GM12878 (cell line): Measurements from ENCODE around the gene MAX. TPM values are rescaled to one million over a fixed set of nuclear protein-coding genes. Genes with fewer than 3 reads are reported as not detected.

ENCODE experiments used
- ATAC-seq: fragments of 200-7000 bp; cut with Tn5 transposase; 3 replicates; pipeline ENCODE4 v1.9.1; 2020; ENCODE audit warnings: mild to moderate bottlenecking, moderate library complexity
- BruUV-seq: library from RNA; stranded (reverse); fragments of 400-500 nt; replicated peaks from 2 replicates; lab custom pipeline; 2021; lab: Mats Ljungman, UMichigan
- CTCF ChIA-PET: fragments of 300-600 bp; sonication (Branson Sonifier 250); formaldehyde crosslinking; extraction: SDS; loops from one replicate; lab custom pipeline; 2021; ENCODE audit warnings: inconsistent platforms; lab: Yijun Ruan, JAX
- POLR2A ChIA-PET: fragments of 350-600 bp; formaldehyde crosslinking; extraction: SDS; loops from one replicate; lab custom pipeline; 2021; ENCODE audit warnings: inconsistent platforms; lab: Charles Lee
- RAD21 ChIA-PET: fragments of 300-600 bp; sonication (Branson Sonifier 250); formaldehyde crosslinking; loops from one replicate; lab custom pipeline; 2023; ENCODE audit warnings: antibody characterized with exemption; ENCODE audit not compliant: unreplicated experiment; lab: Charles Lee
- SMC1A ChIA-PET: fragments of 300-600 bp; sonication (Branson Sonifier 250); formaldehyde crosslinking; loops from one replicate; lab custom pipeline; 2023; ENCODE audit not compliant: unreplicated experiment, uncharacterized antibody; lab: Charles Lee
- DNase-seq: peaks from one replicate; pipeline ENCODE4 v3.0.0-alpha.2; 2011; ENCODE audit warnings: low read depth, low spot score
- FAIRE-seq: peaks from 3 replicates; lab custom pipeline; 2011; peaks lifted over from hg19 to GRCh38; lab: Jason Lieb, UNC
- H2AFZ ChIP-seq: 2 replicates; pipeline ENCODE4 v1.6.0; 2011; ENCODE audit warnings: low read depth, low read length, control low read depth; ENCODE audit not compliant: control insufficient read depth
- H3K27ac ChIP-seq: 2 replicates; pipeline ENCODE4 v1.5.1; 2011; ENCODE audit warnings: control low read depth; ENCODE audit not compliant: control insufficient read depth, insufficient read depth
- H3K27me3 ChIP-seq, 2 experiments: replicated peaks in 1 of 2; 2 replicates each; pipeline versions ENCODE4 v1.6.0 to v1.6.1; 2011; ENCODE audit warnings: low read length in 1 of 2; ENCODE audit not compliant: control insufficient read depth in 2 of 2, insufficient read depth in 2 of 2
- H3K36me3 ChIP-seq, 2 experiments: 2 replicates each; pipeline ENCODE4 v1.5.1; 2011; ENCODE audit warnings: low read length in 1 of 2; ENCODE audit not compliant: control insufficient read depth in 2 of 2, insufficient read depth in 2 of 2
- H3K4me1 ChIP-seq: 2 replicates; pipeline ENCODE4 v1.6.1; 2011; ENCODE audit warnings: mild to moderate bottlenecking, low read length, moderate library complexity, mixed read lengths; ENCODE audit not compliant: control insufficient read depth, insufficient read depth
- H3K4me2 ChIP-seq: 2 replicates; pipeline ENCODE4 v1.6.0; 2011; ENCODE audit warnings: control low read depth; ENCODE audit not compliant: control insufficient read depth, insufficient read depth
- H3K4me3 ChIP-seq: fragments of 200-600 bp; sonication (generic); 2 replicates; pipeline ENCODE4 v1.5.1; 2016
- H3K79me2 ChIP-seq: 2 replicates; pipeline ENCODE4 v1.6.0; 2011; ENCODE audit warnings: low read length; ENCODE audit not compliant: control insufficient read depth, insufficient read depth
- H3K9ac ChIP-seq: 2 replicates; pipeline ENCODE4 v1.8.0; 2011; ENCODE audit warnings: low read length, control low read depth, mixed read lengths; ENCODE audit not compliant: control insufficient read depth, insufficient read depth
- H3K9me3 ChIP-seq: replicated peaks from 3 replicates; pipeline ENCODE4 v1.5.1; 2011; ENCODE audit warnings: mild to moderate bottlenecking, low read length; ENCODE audit not compliant: control insufficient read depth, insufficient read depth
- H4K20me1 ChIP-seq: 2 replicates; pipeline ENCODE4 v1.6.0; 2011; ENCODE audit not compliant: control insufficient read depth, insufficient read depth
- BMI1 ChIP-seq: fragments of 450-650 bp; IDR thresholded peaks from 2 replicates; pipeline ENCODE4 v1.6.1; 2016; ENCODE audit warnings: mild to moderate bottlenecking, moderate library complexity, borderline replicate concordance
- E2F8 ChIP-seq: fragments of 450-650 bp; IDR thresholded peaks from 2 replicates; pipeline ENCODE4 v1.6.1; 2018; ENCODE audit warnings: mild to moderate bottlenecking, low read depth, moderate library complexity; ENCODE audit not compliant: partially characterized antibody
- GATAD2B ChIP-seq: fragments of 450-650 bp; conservative IDR thresholded peaks from 2 replicates; pipeline ENCODE4 v1.6.1; 2017; ENCODE audit warnings: low read depth, mild to moderate bottlenecking, moderate library complexity
- KAT2A ChIP-seq: conservative IDR thresholded peaks from 2 replicates; pipeline ENCODE4 v1.6.1; 2011; ENCODE audit warnings: low read depth, low read length; ENCODE audit not compliant: control insufficient read depth
- MTA2 ChIP-seq: fragments of 450-650 bp; IDR thresholded peaks from 2 replicates; pipeline ENCODE4 v1.6.1; 2016; ENCODE audit warnings: low read depth, mild to moderate bottlenecking, moderate library complexity
- MTA3 ChIP-seq: IDR thresholded peaks from 2 replicates; pipeline ENCODE4 v1.6.1; 2012; ENCODE audit warnings: low read length, inconsistent platforms, borderline replicate concordance
- SMC3 ChIP-seq: IDR thresholded peaks from 2 replicates; pipeline ENCODE4 v1.6.1; 2011; ENCODE audit warnings: low read length, improper control_type of control experiment, borderline replicate concordance
- SREBF1 ChIP-seq: IDR thresholded peaks from 2 replicates; pipeline ENCODE4 v1.6.1; 2012; ENCODE audit warnings: mild to moderate bottlenecking, low read length
- STAT3 ChIP-seq: IDR thresholded peaks from 2 replicates; pipeline ENCODE4 v1.6.1; 2011; ENCODE audit warnings: low read depth, low read length, improper control_type of control experiment
- TARDBP ChIP-seq: IDR thresholded peaks from 2 replicates; pipeline ENCODE4 v1.6.1; 2016; ENCODE audit warnings: borderline replicate concordance
- ZNF207 ChIP-seq: fragments of 450-650 bp; IDR thresholded peaks from 2 replicates; pipeline ENCODE4 v1.6.1; 2014; ENCODE audit warnings: antibody characterized with exemption, mild to moderate bottlenecking, borderline replicate concordance
- WGBS: methylation state at CpG from one replicate; pipeline ENCODE4 v1.1.6; 2016; ENCODE audit warnings: low lambda C conversion rate; ENCODE audit not compliant: insufficient replicate concordance, insufficient coverage; ENCODE audit errors: missing lambda C conversion rate; 5-methylcytosine and 5-hydroxymethylcytosine counted together
- in situ Hi-C: fragments of 300-500 bp; cut with MboI; formaldehyde crosslinking; loops from 9 replicates; pipeline ENCODE4 v1.14.3; 2018; ENCODE audit warnings: mixed read lengths
- intact Hi-C: fragments of 100-400 bp; cut with micrococcal nuclease; formaldehyde crosslinking; loops from one replicate; pipeline ENCODE4 v1.14.2; 2022; ENCODE audit not compliant: unreplicated experiment
- polyA plus RNA-seq, 11 experiments: library from polyadenylated mRNA; depleted of rRNA in 4 of 11; unstranded in 6 of 11; stranded (reverse) in 5 of 11; fragments of >200 nt; fragmentation: Nextera tagmentation in 4 of 11; fragmentation: Illumina TruSeq in 1 of 11; extraction: Ambion mirVana in 4 of 11; extraction: Trizol in 1 of 11; gene quantifications; 1 replicate in 1 of 11; 2 replicates in 10 of 11; pipeline versions ENCODE4 v1.2.1 to v1.2.3, GENCODE V29; 2011 to 2016; ENCODE audit warnings: inconsistent platforms in 2 of 11, missing spikeins in 2 of 11, low read depth in 1 of 11
- total RNA-seq, 4 experiments: library from RNA; depleted of rRNA in 3 of 4; stranded (reverse); fragments of >200 nt in 3 of 4; fragmentation: Illumina TruSeq in 1 of 4; extraction: Trizol in 1 of 4; gene quantifications; 2 replicates each; pipeline versions ENCODE4 v1.2.1 to v1.2.3, GENCODE V29; 2013 to 2021
- TF ChIP-seq, protein P1 (sequence below): fragments of 450-650 bp; IDR thresholded peaks from 2 replicates; pipeline ENCODE4 v1.6.1; 2018; ENCODE audit warnings: borderline replicate concordance, mild to moderate bottlenecking; ENCODE audit not compliant: partially characterized antibody
- TF ChIP-seq, protein P2 (sequence below): IDR thresholded peaks from 2 replicates; pipeline ENCODE4 v1.6.1; 2011; ENCODE audit warnings: low read depth, low read length, improper control_type of control experiment, borderline replicate concordance
- TF ChIP-seq, protein P3 (sequence below): IDR thresholded peaks from 2 replicates; pipeline ENCODE4 v1.6.1; 2012; ENCODE audit warnings: low read depth, low read length, improper control_type of control experiment

MAX gene
- total and polyA plus RNA-seq, 10 of the 15 experiments (the other 5 are each of a cell fraction or from before 2014, with no cell fraction given), result 21.5 to 122 (median 67.5) TPM

DNA sequence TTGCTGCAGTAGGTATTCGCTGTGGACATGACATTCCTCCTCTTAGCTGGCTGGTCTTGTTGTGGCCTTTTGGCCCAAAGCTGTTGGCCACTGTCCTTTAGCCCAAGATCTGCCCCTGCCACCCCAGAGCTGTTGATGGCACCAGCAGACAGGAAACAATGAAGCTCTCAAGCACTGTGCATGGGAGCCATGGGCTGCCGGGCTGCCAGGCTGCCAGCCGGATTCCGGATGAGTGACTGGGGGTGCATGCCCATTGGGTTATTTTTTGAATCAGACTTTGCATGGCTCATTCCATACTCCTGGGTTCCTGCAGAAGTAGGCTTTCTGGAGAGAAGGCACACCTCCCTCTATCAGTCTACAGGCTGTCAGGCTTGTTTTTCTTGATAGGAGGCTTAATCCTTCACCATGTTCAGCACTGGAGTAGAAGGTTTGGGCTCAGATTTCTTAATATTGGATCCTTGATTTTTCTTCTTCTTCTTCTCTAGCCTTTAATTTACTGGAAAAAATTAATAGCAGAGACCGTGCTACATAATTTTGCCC, 32.4 kb downstream of the MAX start:
- WGBS, result 99% methylated on average over 5 of the region's 5 CpGs
- BruUV-seq, result no TSS peak
- no peak overlapping the region for H3K4me3 ChIP-seq
- H3K79me2 ChIP-seq, result no peaks in the 10 kb centered on the region
- no peaks in the 10 kb centered on the region for H3K9me3 ChIP-seq
- ChIA-PET SMC1A (no interaction called here), POLR2A (no interaction called here), CTCF (no interaction called here)
- no peak overlapping the region for H3K4me2 ChIP-seq
- H3K27ac ChIP-seq, result no peak overlapping the region
- H4K20me1 ChIP-seq, result no peaks in the 10 kb centered on the region
- ATAC-seq, result no peak
- in situ Hi-C loops, result no loop called here
- no peak for FAIRE-seq
- H3K27me3 ChIP-seq, result no peaks in the 10 kb centered on the region
- peaks cover 10 to 13% of the 10 kb centered on the region in 2 experiments; a peak in 3 of 4 replicates for H3K36me3 ChIP-seq
- no peak for DNase-seq
- no peak for TF ChIP-seq MTA3
- TF ChIP-seq, protein P1, sequence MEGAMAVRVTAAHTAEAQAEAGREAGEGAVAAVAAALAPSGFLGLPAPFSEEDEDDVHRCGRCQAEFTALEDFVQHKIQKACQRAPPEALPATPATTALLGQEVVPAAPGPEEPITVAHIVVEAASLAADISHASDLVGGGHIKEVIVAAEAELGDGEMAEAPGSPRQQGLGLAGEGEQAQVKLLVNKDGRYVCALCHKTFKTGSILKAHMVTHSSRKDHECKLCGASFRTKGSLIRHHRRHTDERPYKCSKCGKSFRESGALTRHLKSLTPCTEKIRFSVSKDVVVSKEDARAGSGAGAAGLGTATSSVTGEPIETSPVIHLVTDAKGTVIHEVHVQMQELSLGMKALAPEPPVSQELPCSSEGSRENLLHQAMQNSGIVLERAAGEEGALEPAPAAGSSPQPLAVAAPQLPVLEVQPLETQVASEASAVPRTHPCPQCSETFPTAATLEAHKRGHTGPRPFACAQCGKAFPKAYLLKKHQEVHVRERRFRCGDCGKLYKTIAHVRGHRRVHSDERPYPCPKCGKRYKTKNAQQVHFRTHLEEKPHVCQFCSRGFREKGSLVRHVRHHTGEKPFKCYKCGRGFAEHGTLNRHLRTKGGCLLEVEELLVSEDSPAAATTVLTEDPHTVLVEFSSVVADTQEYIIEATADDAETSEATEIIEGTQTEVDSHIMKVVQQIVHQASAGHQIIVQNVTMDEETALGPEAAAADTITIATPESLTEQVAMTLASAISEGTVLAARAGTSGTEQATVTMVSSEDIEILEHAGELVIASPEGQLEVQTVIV, result no peak
- no peak for TF ChIP-seq ZNF207
- no peak for TF ChIP-seq KAT2A
- no peak for TF ChIP-seq BMI1
- TF ChIP-seq, protein P2, sequence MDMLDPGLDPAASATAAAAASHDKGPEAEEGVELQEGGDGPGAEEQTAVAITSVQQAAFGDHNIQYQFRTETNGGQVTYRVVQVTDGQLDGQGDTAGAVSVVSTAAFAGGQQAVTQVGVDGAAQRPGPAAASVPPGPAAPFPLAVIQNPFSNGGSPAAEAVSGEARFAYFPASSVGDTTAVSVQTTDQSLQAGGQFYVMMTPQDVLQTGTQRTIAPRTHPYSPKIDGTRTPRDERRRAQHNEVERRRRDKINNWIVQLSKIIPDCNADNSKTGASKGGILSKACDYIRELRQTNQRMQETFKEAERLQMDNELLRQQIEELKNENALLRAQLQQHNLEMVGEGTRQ, result no peak
- no peak for TF ChIP-seq STAT3
- TF ChIP-seq GATAD2B, result no peak
- TF ChIP-seq E2F8, result no peak
- no peak for TF ChIP-seq TARDBP
- TF ChIP-seq SREBF1, result no peak
- TF ChIP-seq MTA2, result no peak
- TF ChIP-seq, protein P3, sequence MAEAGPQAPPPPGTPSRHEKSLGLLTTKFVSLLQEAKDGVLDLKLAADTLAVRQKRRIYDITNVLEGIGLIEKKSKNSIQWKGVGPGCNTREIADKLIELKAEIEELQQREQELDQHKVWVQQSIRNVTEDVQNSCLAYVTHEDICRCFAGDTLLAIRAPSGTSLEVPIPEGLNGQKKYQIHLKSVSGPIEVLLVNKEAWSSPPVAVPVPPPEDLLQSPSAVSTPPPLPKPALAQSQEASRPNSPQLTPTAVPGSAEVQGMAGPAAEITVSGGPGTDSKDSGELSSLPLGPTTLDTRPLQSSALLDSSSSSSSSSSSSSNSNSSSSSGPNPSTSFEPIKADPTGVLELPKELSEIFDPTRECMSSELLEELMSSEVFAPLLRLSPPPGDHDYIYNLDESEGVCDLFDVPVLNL, result no peak
- TF ChIP-seq SMC3, result no peak
- TF ChIP-seq, all 136 proteins: peak for 0
- intact Hi-C loops, result no loop called here
- Histone ChIP-seq H2AFZ (no peak overlapping the region), H3K4me1 (no peaks in the 10 kb centered on the region), H3K9ac (no peak overlapping the region)
- RAD21 ChIA-PET, result no interaction called here
